Omental fat pad (tissue), 4 donors: Measurements from ENCODE around the gene SCG5. TPM values are rescaled to one million over a fixed set of nuclear protein-coding genes. Genes with fewer than 3 reads are reported as not detected.

Experiments used
- ATAC-seq: fragments of 150-250 bp; one replicate; pipeline ENCODE4 v1.9.1; 2016; ENCODE audit warnings: mild to moderate bottlenecking, moderate library complexity; ENCODE audit not compliant: low FRiP score
- DNase-seq: peaks from one replicate; pipeline ENCODE4 v3.0.0-alpha.2; 2019; ENCODE audit warnings: low spot score
- CTCF ChIP-seq, 3 donors: fragments of 450-650 bp; IDR thresholded peaks; one replicate each; pipeline ENCODE4 v1.5.1; 2016 to 2017; ENCODE audit warnings: antibody characterized with exemption in 3 of 3, mild to moderate bottlenecking in 3 of 3, moderate library complexity in 2 of 3
- total RNA-seq, 4 donors: library from RNA; depleted of rRNA; stranded (reverse); fragments of >200 nt; gene quantifications; one replicate each; pipeline ENCODE4 v1.1.0, GENCODE V29; 2016

The SCG5 gene
- total RNA-seq, 4 donors from 2014 or later = 2.1 to 3.4 TPM; not detected in 2

- DNase-seq = no peak
- no peak for ATAC-seq
- TF ChIP-seq CTCF (IDR thresholded peaks at IDR 0.05) = no peak
These were observed 75.5 kb downstream of the SCG5 start for GRCh38 chr15:32716915-32717425.

- no peak for ATAC-seq
- DNase-seq = no peak
- TF ChIP-seq CTCF (IDR thresholded peaks at IDR 0.05) = no peak
These were observed 76.1 kb downstream of the SCG5 start, which contains the start of gene GREM1 for GRCh38 chr15:32717426-32718226. Gene GREM1 (plus strand): TSS chr15:32718004. CDS start chr15:32730691, 12,687 bp downstream.

GRCh38 chr15:32718227-32718820 lies 76.8 kb downstream of the SCG5 start:
- no peak for ATAC-seq
- TF ChIP-seq CTCF (IDR thresholded peaks at IDR 0.05) = no peak
- no peak for DNase-seq

- DNase-seq (no peak), ATAC-seq (no peak)
- TF ChIP-seq CTCF (IDR thresholded peaks at IDR 0.05) = no peak
These were observed 77.6 kb downstream of the SCG5 start for GRCh38 chr15:32718821-32719716.

GRCh38 chr15:32721596-32721995 lies 80.1 kb downstream of the SCG5 start:
- ATAC-seq = no peak
- no peak for TF ChIP-seq CTCF (IDR thresholded peaks at IDR 0.05)
- DNase-seq = no peak

GRCh38 chr15:32722136-32722535 lies 80.6 kb downstream of the SCG5 start:
- TF ChIP-seq CTCF (IDR thresholded peaks at IDR 0.05) = no peak
- DNase-seq (no peak), ATAC-seq (no peak)
